Lower leg skin (tissue), 3 donors: ENCODE results near the gene REG1A.

ENCODE experiments used
- POLR2A ChIP-seq, 2 donors: fragments of 450-650 bp; IDR thresholded peaks; one replicate each; pipeline ENCODE4 v1.6.1; 2016 to 2017; ENCODE audit warnings: antibody characterized with exemption in 2 of 2, mild to moderate bottlenecking in 1 of 2, moderate library complexity in 1 of 2
- TF ChIP-seq, protein P1 (sequence below), 3 donors: fragments of 450-650 bp; IDR thresholded peaks; one replicate each; pipeline ENCODE4 v1.5.1; 2016; ENCODE audit warnings: antibody characterized with exemption in 3 of 3, mild to moderate bottlenecking in 3 of 3, moderate library complexity in 2 of 3

DNA sequence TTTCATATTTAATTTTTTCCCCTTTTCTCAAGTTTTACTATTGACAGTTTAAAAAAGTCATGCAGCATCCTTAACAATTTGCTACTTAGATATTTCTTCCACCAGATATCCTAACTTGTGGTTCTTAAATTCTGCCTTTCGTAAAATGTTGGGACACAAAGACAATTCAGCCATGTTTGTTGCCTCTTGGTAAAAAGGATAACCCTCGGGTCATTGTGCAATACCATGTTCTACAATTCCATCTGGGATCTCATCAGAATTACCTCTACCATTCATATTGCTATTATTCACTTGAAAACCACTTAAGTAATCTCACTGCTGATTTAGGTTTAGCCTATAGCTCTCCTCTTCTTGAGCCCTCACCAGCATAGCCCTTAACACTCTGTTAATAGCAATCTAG is 19.3 kb upstream of the REG1A start:
- TF ChIP-seq, protein P1, sequence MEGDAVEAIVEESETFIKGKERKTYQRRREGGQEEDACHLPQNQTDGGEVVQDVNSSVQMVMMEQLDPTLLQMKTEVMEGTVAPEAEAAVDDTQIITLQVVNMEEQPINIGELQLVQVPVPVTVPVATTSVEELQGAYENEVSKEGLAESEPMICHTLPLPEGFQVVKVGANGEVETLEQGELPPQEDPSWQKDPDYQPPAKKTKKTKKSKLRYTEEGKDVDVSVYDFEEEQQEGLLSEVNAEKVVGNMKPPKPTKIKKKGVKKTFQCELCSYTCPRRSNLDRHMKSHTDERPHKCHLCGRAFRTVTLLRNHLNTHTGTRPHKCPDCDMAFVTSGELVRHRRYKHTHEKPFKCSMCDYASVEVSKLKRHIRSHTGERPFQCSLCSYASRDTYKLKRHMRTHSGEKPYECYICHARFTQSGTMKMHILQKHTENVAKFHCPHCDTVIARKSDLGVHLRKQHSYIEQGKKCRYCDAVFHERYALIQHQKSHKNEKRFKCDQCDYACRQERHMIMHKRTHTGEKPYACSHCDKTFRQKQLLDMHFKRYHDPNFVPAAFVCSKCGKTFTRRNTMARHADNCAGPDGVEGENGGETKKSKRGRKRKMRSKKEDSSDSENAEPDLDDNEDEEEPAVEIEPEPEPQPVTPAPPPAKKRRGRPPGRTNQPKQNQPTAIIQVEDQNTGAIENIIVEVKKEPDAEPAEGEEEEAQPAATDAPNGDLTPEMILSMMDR (IDR thresholded peaks at IDR 0.05) = no peak
- TF ChIP-seq POLR2A (IDR thresholded peaks at IDR 0.05) = no peak
